HG03432 (cell line): ENCODE data around the gene EXOSC7.
A peak's percentile ranks its signal among the peaks of the same experiment; 100 is the strongest.

Experiments used
- ATAC-seq: cut with Tn5 transposase; IDR thresholded peaks from one replicate; pipeline ENCODE4 v1.9.1; 2021; ENCODE audit warnings: mild to moderate bottlenecking, moderate library complexity; ENCODE audit not compliant: unreplicated experiment

Gene EXOSC7

DNA sequence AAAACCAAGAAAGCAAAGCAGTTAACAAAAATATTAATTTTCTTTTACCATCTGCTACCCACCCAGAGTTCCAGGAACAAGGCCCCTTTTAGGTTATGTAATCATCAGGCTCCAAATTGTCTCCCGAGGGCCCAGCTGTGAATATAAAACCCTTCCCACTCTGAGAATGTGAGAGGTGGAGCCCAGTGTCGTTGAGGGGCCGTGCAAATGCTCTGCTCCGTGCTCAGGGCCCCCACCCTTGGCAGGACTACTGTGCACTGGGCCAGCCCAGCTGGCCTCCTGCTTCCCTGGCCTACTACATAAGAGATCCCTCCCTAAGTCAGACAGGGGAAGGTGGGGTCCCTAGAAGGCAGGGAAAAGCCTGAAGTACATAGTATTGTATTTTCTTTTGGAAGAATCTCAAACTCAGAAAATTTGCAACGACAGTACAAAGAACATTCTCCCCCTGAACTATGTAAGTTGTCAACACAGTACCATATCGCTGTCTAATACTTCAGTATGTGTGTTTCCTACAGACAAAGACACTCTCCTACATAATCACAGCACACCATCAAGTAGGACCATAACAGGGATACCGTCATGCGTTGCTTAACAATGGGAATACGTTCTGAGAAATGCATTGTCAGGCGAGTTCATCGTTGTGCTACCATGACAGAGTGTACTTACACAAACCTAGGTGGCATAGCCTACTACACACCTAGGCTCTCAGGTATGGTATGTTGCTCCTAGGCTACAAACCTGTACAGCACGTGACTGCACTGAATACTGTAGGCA is 45.7 kb downstream of the EXOSC7 start:
- ATAC-seq = no peak

GRCh38 chr3:45023675-45024074 is 47.6 kb downstream of the EXOSC7 start:
- no peak for ATAC-seq

- ATAC-seq = no peak
These were observed 48.7 kb downstream of the EXOSC7 start for GRCh38 chr3:45024542-45025255.

- ATAC-seq = no peak
These were observed 50.0 kb downstream of the EXOSC7 start, which contains the start of gene CLEC3B for GRCh38 chr3:45026038-45026437. Gene CLEC3B, plus strand, starts transcription at chr3:45026303. Its CDS starts 60 bp downstream, at chr3:45026363.

DNA sequence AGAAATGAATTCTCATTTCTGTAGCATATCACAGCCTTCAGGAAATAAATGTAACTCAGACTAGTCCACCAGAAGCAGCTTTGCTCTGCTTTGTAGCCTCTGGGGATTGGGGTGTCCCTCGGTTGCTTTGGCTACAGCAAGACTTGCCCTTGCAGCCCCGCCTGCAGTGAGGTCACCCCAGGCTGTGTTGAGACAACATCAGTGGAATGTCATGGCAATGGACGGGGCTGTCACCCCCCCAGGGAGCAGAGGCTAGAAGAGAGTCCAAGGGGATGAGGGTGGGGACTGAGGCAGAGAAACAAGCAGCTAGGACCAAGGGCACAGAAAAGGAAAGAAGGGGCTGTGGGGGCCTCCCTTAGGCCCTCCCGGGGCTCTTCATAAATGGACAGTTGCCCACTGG is 50.9 kb downstream of the EXOSC7 start:
- no peak for ATAC-seq

GRCh38 chr3:45027441-45027840 is 51.4 kb downstream of the EXOSC7 start:
- ATAC-seq = no peak

DNA sequence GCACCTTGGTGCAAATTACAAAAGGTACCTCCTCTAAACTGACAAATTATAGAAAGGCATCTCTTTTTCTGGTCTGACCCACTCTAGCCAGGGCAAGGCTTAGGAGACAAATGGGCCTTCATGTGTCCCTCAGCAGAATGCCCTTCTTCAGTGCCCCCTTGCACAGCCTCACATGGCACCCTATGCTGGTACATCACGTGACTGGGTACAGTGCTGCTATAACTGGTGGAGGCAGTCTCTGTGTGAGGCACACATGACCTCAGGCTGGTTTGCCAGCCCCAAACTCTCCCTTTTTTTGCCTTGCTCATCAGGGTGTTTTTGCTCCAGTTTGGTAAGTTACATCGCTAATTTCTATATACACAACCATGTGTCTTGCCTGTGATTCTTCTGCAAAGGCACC is 53.2 kb downstream of the EXOSC7 start:
- ATAC-seq = no peak

DNA sequence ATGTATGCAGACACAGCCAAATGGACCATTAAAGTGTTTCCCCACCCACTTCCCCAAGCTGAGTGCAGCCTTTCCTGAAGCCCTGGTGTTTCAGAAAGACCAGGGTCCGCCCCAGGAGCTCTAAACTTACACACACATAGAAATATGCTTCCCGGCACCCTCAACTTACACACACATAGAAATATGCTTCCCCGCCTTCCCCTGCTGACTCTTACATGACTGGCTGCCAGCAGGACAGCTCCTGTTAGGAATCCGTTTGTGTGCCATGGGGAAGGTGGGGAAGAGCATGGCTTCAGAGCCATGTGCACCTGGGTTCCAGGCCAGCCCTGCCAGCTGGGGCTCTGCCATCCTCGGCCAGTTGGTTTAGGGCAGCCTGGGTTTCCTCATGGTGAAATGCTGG is 53.6 kb downstream of the EXOSC7 start:
- no peak for ATAC-seq

DNA sequence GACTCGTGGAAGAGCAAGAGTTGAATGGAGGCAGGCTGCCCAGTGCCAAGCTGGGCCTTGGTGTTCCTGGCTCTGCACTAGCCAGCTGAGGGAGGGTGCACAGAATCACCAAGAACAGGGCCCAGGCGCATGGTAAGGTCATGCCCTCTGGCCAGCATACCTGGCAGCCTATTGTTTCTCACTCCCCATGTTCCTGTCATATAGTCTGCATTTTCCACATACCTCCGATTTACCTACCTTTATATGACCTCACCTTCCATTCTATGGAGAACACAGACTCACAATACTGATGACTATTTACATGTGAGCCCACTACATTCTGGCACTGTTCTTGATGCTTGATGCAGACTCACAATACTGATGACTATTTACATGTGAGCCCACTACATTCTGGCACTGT is 55.5 kb downstream of the EXOSC7 start:
- no peak for ATAC-seq

DNA sequence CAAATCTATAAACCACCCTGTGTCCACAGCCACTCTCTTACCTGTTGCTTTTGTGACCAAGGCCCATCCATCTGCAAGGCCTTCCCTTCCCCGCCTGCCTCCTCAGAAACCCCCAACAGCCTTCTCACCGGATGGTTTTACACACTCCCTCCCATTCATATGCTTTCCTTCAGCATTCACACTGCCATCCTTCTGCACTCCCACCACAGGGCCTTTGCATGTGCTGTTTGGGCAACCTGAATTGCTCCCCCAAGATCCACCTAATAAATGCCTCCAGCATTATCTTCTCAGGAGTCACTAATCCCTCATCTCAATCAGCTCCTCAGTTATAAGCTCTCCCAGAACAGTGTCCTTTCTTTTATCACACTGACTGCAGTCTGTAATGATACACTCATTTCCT is 56.1 kb downstream of the EXOSC7 start:
- ATAC-seq = no peak

GRCh38 chr3:45033791-45034190 is 57.7 kb downstream of the EXOSC7 start:
- no peak for ATAC-seq

GRCh38 chr3:45034612-45035252 is 58.7 kb downstream of the EXOSC7 start:
- ATAC-seq = peak; percentile 54

- no peak for ATAC-seq
These were observed 59.6 kb downstream of the EXOSC7 start for GRCh38 chr3:45035441-45036301.

DNA sequence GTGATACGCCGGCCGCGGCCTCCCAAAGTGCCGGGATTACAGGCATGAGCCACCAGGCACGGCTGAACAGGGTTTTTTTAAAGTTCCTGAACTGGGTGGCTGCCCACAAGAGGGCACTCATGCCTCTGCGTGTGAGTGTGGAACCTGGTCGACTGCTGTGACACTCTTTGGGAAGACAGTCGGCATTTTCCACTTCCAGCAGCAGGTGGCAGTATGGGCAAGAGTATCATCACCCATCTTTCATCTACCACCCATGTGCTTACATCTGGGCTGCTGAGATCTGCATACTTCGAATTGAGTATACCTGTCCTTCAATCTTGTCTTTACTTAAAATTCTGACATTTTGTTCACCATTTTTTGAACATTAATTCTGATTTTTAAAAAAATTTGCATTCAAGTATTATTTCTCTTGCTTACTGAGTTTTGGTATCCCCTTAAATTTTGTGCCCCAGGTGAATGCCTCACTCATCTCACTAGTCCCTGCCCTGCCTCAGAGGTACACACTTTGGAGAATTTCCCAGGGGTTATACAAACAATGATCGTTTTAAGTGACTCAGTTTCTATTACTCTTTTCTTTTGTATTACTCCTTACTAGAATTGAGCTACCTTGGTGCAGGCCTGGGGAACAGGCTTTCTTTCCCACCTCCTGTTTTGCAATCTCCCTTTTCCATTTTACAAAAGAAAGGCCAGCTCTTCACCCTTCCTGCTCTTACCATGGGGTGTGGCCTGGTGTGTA is 61.8 kb downstream of the EXOSC7 start:
- ATAC-seq = peak; percentile 55

DNA sequence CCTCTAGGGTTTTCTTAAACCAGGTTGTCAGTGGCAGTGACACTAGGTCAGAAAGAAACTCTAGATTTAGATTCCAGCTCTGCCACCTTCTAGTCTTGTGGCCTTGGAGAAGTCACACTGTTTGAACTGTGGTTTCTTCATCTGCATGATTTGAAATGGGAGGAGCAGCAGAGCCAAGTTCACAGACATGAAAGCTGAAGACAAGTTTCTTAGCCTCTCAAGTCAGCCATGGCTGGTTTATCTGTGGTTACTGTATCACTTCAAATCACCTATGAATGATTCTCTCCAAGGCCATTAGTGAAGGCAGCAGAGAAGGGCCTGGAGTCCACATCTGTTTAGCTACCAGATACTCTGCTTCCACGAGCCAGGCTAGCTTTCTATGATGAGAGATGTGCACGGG is 65.6 kb downstream of the EXOSC7 start:
- no peak for ATAC-seq

GRCh38 chr3:45042162-45042561 is 66.1 kb downstream of the EXOSC7 start:
- ATAC-seq = no peak

- ATAC-seq = no peak
These were observed 67.8 kb downstream of the EXOSC7 start for GRCh38 chr3:45043728-45044299.

DNA sequence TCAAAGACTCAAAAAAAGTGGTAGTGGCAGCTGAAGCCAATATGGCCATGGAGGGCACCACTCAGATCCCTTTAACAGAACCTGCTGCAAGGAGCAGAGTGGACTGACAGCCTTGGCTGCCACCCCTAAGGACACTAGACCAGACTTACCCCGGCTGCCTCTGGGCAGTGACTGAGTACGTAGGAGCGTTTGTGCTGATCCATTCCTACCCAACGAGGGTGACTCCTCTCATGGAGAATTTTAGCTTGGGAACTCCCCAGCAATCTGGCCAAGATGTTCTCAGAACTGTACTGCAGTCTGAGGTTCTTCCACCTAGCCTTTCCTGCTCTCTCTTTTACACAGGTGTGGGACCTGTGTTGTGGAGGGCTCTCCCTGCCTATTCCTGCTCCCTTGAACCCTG is 72.2 kb downstream of the EXOSC7 start:
- no peak for ATAC-seq

GRCh38 chr3:45049807-45050206 is 73.8 kb downstream of the EXOSC7 start:
- ATAC-seq = no peak

DNA sequence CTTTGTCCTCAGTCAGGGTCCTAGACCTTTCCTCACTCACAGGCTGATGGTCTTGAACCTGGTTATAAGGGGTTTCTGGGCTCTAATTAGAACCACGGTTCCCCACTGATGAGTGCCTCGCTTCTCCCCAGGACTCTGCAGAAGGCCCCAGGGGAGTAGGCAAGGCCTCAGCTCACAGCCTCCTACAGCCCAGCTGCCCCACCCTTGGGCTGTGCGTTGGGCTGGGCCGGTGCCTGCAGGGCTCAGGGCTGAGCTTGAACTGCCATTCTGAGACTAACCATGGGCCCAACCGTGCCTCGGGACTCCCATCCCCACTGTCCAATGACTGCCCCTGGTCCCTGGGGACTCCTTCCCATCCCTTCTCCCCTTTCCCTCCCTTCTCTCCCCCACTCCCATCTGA is 75.6 kb downstream of the EXOSC7 start:
- no peak for ATAC-seq
